ENCODE data around the gene ZBTB4. TPM values are rescaled to one million over a fixed set of nuclear protein-coding genes. Genes with fewer than 3 reads are reported as not detected.

The ZBTB4 gene
- total and polyA plus RNA-seq, 9 of the 15 experiments (the other 6 are each of a cell fraction or from before 2014, with no cell fraction given) = 0.92 to 6.9 (median 3.3) TPM

GRCh38 chr17:7464081-7464480, 15.3 kb downstream of the ZBTB4 start:
- TF ChIP-seq VEZF1 (CRISPR knock-in tag; IDR thresholded peaks at IDR 0.05) = no peak
- TF ChIP-seq ZNF780A (CRISPR knock-in tag; IDR thresholded peaks at IDR 0.05) = no peak
- no peak for TF ChIP-seq PTRF (tag; IDR thresholded peaks at IDR 0.05)
- no peak for TF ChIP-seq ZFX (CRISPR knock-in tag; IDR thresholded peaks at IDR 0.05)
- TF ChIP-seq RFX5 (IDR thresholded peaks at IDR 0.05; ENCODE audit: low read depth, low read length) = no peak
- no peak for TF ChIP-seq ZNF695 (CRISPR knock-in tag; IDR thresholded peaks at IDR 0.05)
- no peak for TF ChIP-seq MAFF (IDR thresholded peaks at IDR 0.05; ENCODE audit: low read length)
- TF ChIP-seq KLF13 (tag; IDR thresholded peaks at IDR 0.05; ENCODE audit: borderline replicate concordance, low read depth) = no peak
- TF ChIP-seq U2AF1 (optimal IDR thresholded peaks at IDR 0.05; ENCODE audit: low read depth, low read length) = no peak
- TF ChIP-seq SIN3B (IDR thresholded peaks at IDR 0.05; ENCODE audit: low read depth) = no peak
- no peak for TF ChIP-seq UBTF (IDR thresholded peaks at IDR 0.05; ENCODE audit: borderline replicate concordance in 1 of 2, low read depth in 2 of 2, low read length in 2 of 2)
- TF ChIP-seq HNRNPL (IDR thresholded peaks at IDR 0.05; ENCODE audit: low read depth, low read length) = no peak
- TF ChIP-seq SOX6 (IDR thresholded peaks at IDR 0.05) = no peak
- H3K4me2 ChIP-seq (ENCODE audit: insufficient read depth, low read length) = no peak overlapping the region
- H3K36me3 ChIP-seq (ENCODE audit: control insufficient read depth, insufficient read depth, low read length) = peaks cover 37% of the 10 kb centered on the region; the same call in 1 of the 3 replicates
- no peak overlapping the region for H3K27ac ChIP-seq (ENCODE audit: extremely low read depth, low read depth, low read length)
- no peaks in the 10 kb centered on the region for H3K9me3 ChIP-seq (replicated peaks; ENCODE audit: control insufficient read depth, insufficient read depth, low read depth, low read length)
- 90% methylated on average over 4 of the region's 9 CpGs for WGBS (ENCODE audit: insufficient coverage, low coverage, missing lambda C conversion rate)
- ChIA-PET POLR2A (interaction anchor here (2.3 kb wide), 1 partner anchor 12 kb away, joined by 8 read pairs; no protein-coding TSS in a partner anchor), CTCF (ENCODE audit: low intra/inter-chr PET ratio) (no interaction called here)
- H3K4me1 ChIP-seq (replicated peaks in 1 of 2; ENCODE audit: control insufficient read depth in 2 of 2, insufficient read depth in 2 of 2, low read length in 2 of 2) = peaks cover 8 to 29% of the 10 kb centered on the region in 2 experiments
- no peak for FAIRE-seq
- no peaks in the 10 kb centered on the region for H3K27me3 ChIP-seq (ENCODE audit: control insufficient read depth in 2 of 2, insufficient read depth in 2 of 2, low read length in 2 of 2)
- no peaks in the 10 kb centered on the region for H3K9me1 ChIP-seq (ENCODE audit: control insufficient read depth, insufficient read depth, low read length)
- BruUV-seq (replicated peaks) = no TSS peak
- H3K9ac ChIP-seq (ENCODE audit: insufficient read depth in 1 of 2, low read depth in 2 of 2, low read length in 2 of 2) = peak overlapping the region in 1 of 2 experiments; percentile 58; a peak in 1 of 4 replicates
- no peak overlapping the region for H3K4me3 ChIP-seq
- no peak for DNase-seq (ENCODE audit: extremely low read depth in 1 of 4, low spot score in 3 of 4)
- in situ Hi-C loops (cut with MboI) (no loop called here), intact Hi-C loops (cut with micrococcal nuclease) (no loop called here)
- no peaks in the 10 kb centered on the region for H4K20me1 ChIP-seq (replicated peaks; ENCODE audit: control insufficient read depth, insufficient read depth, low read length)
- ATAC-seq = no peak
- H3K79me2 ChIP-seq (ENCODE audit: control insufficient read depth, insufficient read depth, low read length) = peaks cover 5% of the 10 kb centered on the region; the same call in 1 of the 3 replicates
- H2AFZ ChIP-seq (ENCODE audit: low read depth, low read length) = no peak overlapping the region
